ENCODE data around the gene TPM2.

Gene TPM2

DNA sequence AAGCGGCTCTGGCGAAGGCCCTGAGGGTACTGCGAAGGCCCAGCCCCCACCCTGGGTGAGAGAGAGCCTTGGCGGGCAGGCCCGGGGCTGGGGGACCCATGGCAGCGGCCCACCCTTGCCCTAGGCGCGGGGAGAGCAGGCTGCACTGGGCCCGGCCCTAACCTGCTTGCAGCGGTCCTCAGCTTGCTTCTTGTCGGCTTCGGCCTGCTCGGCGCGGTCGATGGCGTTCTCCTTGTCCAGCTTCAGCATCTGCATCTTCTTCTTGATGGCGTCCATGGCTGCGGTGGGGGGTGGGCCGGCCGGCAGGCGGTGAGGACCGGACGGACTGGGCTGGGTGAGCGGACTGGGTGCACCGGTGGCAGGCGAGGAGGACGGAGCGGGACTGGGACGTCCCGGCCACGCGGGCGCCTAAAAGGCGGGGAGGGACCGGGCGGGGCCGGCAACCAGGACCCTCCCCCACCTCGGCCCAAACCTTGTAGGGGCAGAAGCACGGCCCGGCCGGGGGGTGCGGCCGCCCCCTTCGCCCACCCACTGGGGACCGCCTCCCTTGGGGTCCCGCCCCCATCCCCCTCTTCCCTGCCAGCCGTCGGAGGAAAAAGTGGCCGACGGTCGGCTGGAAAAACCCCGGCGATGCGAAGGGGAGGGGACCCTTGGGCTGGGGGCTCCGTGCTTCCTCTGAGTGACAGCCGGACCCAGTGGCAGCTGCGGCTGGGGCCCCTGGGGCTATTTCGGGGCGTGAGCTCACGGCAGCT lies at the start of gene TPM2:
TPM2 (minus strand) TSS at position 384 of the 752 bp plus-strand sequence; CDS start at position 276, 108 bp downstream.
- no peaks in the 10 kb centered on the region for H3K27me3 ChIP-seq (ENCODE audit: control insufficient read depth in 5 of 5, insufficient read depth in 4 of 5, low read length in 5 of 5)
- H3K9me3 ChIP-seq (ENCODE audit: control insufficient read depth in 5 of 5, low read length in 5 of 5): no peaks in the 10 kb centered on the region
- H3K4me3 ChIP-seq (ENCODE audit: low read depth in 1 of 5, low read length in 5 of 5): peak within 1 kb of the TSS; percentile 58 to 76 (median 75)
- H3K27ac ChIP-seq (ENCODE audit: low read depth, low read length): peak within 1 kb of the TSS; percentile 81
- peaks cover 5 to 35% (median 30%) of the 10 kb centered on the region in 5 donors for H3K4me1 ChIP-seq (ENCODE audit: control insufficient read depth in 5 of 5, insufficient read depth in 5 of 5, low read length in 5 of 5)
- H3K9ac ChIP-seq (ENCODE audit: low read length in 5 of 5): peak within 1 kb of the TSS in 4 of 5 donors; percentile 61 to 76 (median 72)
- H3K36me3 ChIP-seq (ENCODE audit: control insufficient read depth in 5 of 5, insufficient read depth in 5 of 5, low read length in 5 of 5): peaks cover 0 to 13% (median 8%) of the 10 kb centered on the region in 5 donors

DNA sequence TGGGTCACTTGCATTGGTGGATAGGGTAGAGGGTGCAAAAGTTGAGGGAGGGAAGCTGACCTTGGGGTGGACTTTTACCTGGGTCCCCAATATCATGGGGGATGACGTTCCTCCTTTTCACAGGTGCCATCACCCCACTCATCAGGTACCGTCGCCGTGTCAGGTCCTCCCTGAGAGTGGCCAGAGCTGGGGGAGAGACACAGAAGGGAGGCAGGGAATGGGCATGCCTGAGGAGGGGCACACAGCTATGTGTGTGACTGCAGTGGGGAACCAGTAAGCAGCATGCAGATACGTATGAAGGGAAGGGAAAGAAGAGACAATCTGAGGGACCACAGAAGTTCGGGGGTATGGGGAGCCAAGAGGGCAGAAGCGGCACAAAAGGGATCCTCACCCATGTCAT lies 49.2 kb upstream of the TPM2 start:
- peaks cover 0 to 6% (median 1%) of the 10 kb centered on the region in 5 donors for H3K4me1 ChIP-seq (ENCODE audit: control insufficient read depth in 5 of 5, insufficient read depth in 5 of 5, low read length in 5 of 5)
- H3K36me3 ChIP-seq (ENCODE audit: control insufficient read depth in 5 of 5, insufficient read depth in 5 of 5, low read length in 5 of 5): peaks cover 23 to 95% (median 88%) of the 10 kb centered on the region in 5 donors
- H3K9me3 ChIP-seq (ENCODE audit: control insufficient read depth in 5 of 5, low read length in 5 of 5): no peaks in the 10 kb centered on the region
- H3K9ac ChIP-seq (ENCODE audit: low read length in 5 of 5): no peak overlapping the region
- no peaks in the 10 kb centered on the region for H3K27me3 ChIP-seq (ENCODE audit: control insufficient read depth in 5 of 5, insufficient read depth in 4 of 5, low read length in 5 of 5)
- H3K27ac ChIP-seq (ENCODE audit: low read depth, low read length): no peak overlapping the region
- H3K4me3 ChIP-seq (ENCODE audit: low read depth in 1 of 5, low read length in 5 of 5): no peak overlapping the region

GRCh38 chr9:35738186-35738585 lies 48.5 kb upstream of the TPM2 start:
- peaks cover 18 to 87% (median 81%) of the 10 kb centered on the region in 5 donors for H3K36me3 ChIP-seq (ENCODE audit: control insufficient read depth in 5 of 5, insufficient read depth in 5 of 5, low read length in 5 of 5)
- no peaks in the 10 kb centered on the region for H3K9me3 ChIP-seq (ENCODE audit: control insufficient read depth in 5 of 5, low read length in 5 of 5)
- H3K27ac ChIP-seq (ENCODE audit: low read depth, low read length): no peak overlapping the region
- no peaks in the 10 kb centered on the region for H3K27me3 ChIP-seq (ENCODE audit: control insufficient read depth in 5 of 5, insufficient read depth in 4 of 5, low read length in 5 of 5)
- H3K4me1 ChIP-seq (ENCODE audit: control insufficient read depth in 5 of 5, insufficient read depth in 5 of 5, low read length in 5 of 5): peaks cover 2 to 11% (median 8%) of the 10 kb centered on the region in 5 donors
- H3K9ac ChIP-seq (ENCODE audit: low read length in 5 of 5): no peak overlapping the region
- no peak overlapping the region for H3K4me3 ChIP-seq (ENCODE audit: low read depth in 1 of 5, low read length in 5 of 5)

DNA sequence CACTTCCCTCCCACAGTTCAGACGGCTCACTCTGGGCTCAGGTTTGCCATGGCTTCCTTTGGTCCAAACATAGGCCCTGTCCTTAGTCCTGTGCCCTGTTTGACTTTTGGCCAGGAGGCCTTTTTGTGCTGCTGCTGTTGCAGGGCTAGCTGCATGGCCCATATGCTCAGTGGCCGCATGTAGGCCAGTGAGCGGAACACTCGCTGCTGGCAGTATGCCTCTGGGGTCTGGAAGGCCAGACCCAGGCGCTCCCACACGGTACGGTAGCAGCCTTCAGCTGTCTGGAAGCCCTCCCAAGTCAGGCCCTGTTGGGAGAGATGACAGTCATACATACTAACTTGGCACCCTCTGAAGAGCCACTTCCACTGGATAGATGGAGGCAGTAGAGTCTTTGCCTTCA lies 47.4 kb upstream of the TPM2 start:
- no peak overlapping the region for H3K4me3 ChIP-seq (ENCODE audit: low read depth in 1 of 5, low read length in 5 of 5)
- no peaks in the 10 kb centered on the region for H3K27me3 ChIP-seq (ENCODE audit: control insufficient read depth in 5 of 5, insufficient read depth in 4 of 5, low read length in 5 of 5)
- H3K27ac ChIP-seq (ENCODE audit: low read depth, low read length): no peak overlapping the region
- peaks cover 6 to 18% (median 16%) of the 10 kb centered on the region in 5 donors for H3K4me1 ChIP-seq (ENCODE audit: control insufficient read depth in 5 of 5, insufficient read depth in 5 of 5, low read length in 5 of 5)
- peaks cover 12 to 78% (median 70%) of the 10 kb centered on the region in 5 donors for H3K36me3 ChIP-seq (ENCODE audit: control insufficient read depth in 5 of 5, insufficient read depth in 5 of 5, low read length in 5 of 5)
- no peak overlapping the region for H3K9ac ChIP-seq (ENCODE audit: low read length in 5 of 5)
- H3K9me3 ChIP-seq (ENCODE audit: control insufficient read depth in 5 of 5, low read length in 5 of 5): no peaks in the 10 kb centered on the region

- Histone ChIP-seq H3K9me3 (ENCODE audit: control insufficient read depth in 5 of 5, low read length in 5 of 5) (no peaks in the 10 kb centered on the region), H3K36me3 (ENCODE audit: control insufficient read depth in 5 of 5, insufficient read depth in 5 of 5, low read length in 5 of 5) (peaks cover 8 to 69% (median 62%) of the 10 kb centered on the region in 5 donors), H3K27me3 (ENCODE audit: control insufficient read depth in 5 of 5, insufficient read depth in 4 of 5, low read length in 5 of 5) (no peaks in the 10 kb centered on the region), H3K27ac (ENCODE audit: low read depth, low read length) (no peak overlapping the region), H3K4me3 (ENCODE audit: low read depth in 1 of 5, low read length in 5 of 5) (no peak overlapping the region), H3K9ac (ENCODE audit: low read length in 5 of 5) (no peak overlapping the region), H3K4me1 (ENCODE audit: control insufficient read depth in 5 of 5, insufficient read depth in 5 of 5, low read length in 5 of 5) (peaks cover 6 to 23% (median 19%) of the 10 kb centered on the region in 5 donors)
Observed at GRCh38 chr9:35736201-35736633, 46.5 kb upstream of the TPM2 start.

DNA sequence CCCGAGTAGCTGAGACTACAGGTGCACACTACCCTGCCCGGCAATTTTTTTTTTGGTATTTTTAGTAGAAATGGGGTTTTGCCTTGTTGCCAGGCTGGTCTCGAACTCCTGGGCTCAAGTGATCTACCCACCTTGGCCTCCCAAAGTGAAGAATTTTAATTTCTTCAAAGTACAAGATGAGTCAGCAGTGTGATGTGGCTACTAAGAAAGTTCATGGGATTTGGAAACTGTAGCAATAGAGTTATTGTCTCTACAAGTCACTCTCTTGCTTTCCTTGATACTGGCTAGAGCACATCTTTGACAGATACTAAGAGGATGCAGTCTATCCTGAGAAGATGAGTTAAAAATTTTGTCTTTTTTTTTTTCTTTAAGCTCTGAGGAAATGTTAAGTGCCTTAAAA lies 44.4 kb upstream of the TPM2 start:
- Histone ChIP-seq H3K27ac (ENCODE audit: low read depth, low read length) (peak overlapping the region; percentile 96), H3K27me3 (ENCODE audit: control insufficient read depth in 5 of 5, insufficient read depth in 4 of 5, low read length in 5 of 5) (no peaks in the 10 kb centered on the region), H3K36me3 (ENCODE audit: control insufficient read depth in 5 of 5, insufficient read depth in 5 of 5, low read length in 5 of 5) (peaks cover 8 to 48% (median 41%) of the 10 kb centered on the region in 5 donors), H3K9ac (ENCODE audit: low read length in 5 of 5) (peak overlapping the region in 2 of 5 donors; percentile 12 to 32), H3K4me3 (ENCODE audit: low read depth in 1 of 5, low read length in 5 of 5) (no peak overlapping the region), H3K4me1 (ENCODE audit: control insufficient read depth in 5 of 5, insufficient read depth in 5 of 5, low read length in 5 of 5) (peaks cover 21 to 44% (median 41%) of the 10 kb centered on the region in 5 donors), H3K9me3 (ENCODE audit: control insufficient read depth in 5 of 5, low read length in 5 of 5) (no peaks in the 10 kb centered on the region)

DNA sequence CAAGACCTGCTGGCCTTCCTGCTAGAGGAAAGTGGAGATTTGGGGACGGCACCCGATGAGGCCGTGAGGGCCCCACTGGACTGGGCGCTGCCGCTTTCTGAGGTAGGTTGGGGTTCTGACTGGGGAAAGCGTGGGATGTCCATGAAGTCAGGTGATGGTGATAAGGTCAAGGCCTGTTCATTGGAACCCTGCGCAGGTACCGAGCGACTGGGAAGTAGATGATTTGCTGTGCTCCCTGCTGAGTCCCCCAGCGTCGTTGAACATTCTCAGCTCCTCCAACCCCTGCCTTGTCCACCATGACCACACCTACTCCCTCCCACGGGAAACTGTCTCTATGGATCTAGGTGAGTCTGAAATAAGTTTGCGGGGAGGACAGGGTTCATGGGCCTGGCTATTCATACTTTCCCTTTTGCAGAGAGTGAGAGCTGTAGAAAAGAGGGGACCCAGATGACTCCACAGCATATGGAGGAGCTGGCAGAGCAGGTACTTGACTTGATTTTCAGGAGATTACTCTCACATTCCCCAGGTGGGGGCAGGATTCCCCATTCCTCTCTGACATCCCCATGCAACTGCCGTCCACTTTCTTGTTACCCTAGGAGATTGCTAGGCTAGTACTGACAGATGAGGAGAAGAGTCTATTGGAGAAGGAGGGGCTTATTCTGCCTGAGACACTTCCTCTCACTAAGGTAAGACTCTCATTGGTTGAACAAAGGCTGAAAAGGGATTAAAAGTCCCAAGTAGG lies 43.2 kb upstream of the TPM2 start:
- H3K9me3 ChIP-seq (ENCODE audit: control insufficient read depth in 5 of 5, low read length in 5 of 5): no peaks in the 10 kb centered on the region
- H3K27me3 ChIP-seq (ENCODE audit: control insufficient read depth in 5 of 5, insufficient read depth in 4 of 5, low read length in 5 of 5): no peaks in the 10 kb centered on the region
- H3K36me3 ChIP-seq (ENCODE audit: control insufficient read depth in 5 of 5, insufficient read depth in 5 of 5, low read length in 5 of 5): peaks cover 8 to 37% (median 30%) of the 10 kb centered on the region in 5 donors
- peak overlapping the region; percentile 96 for H3K27ac ChIP-seq (ENCODE audit: low read depth, low read length)
- H3K9ac ChIP-seq (ENCODE audit: low read length in 5 of 5): peak overlapping the region; percentile 90 to 99 (median 97)
- peak overlapping the region; percentile 81 to 92 (median 90) for H3K4me3 ChIP-seq (ENCODE audit: low read depth in 1 of 5, low read length in 5 of 5)
- peaks cover 30 to 56% (median 52%) of the 10 kb centered on the region in 5 donors for H3K4me1 ChIP-seq (ENCODE audit: control insufficient read depth in 5 of 5, insufficient read depth in 5 of 5, low read length in 5 of 5)

- peaks cover 37 to 62% (median 59%) of the 10 kb centered on the region in 5 donors for H3K4me1 ChIP-seq (ENCODE audit: control insufficient read depth in 5 of 5, insufficient read depth in 5 of 5, low read length in 5 of 5)
Observed at GRCh38 chr9:35732185-35732799, 42.6 kb upstream of the TPM2 start, which contains the start of the genes CREB3 and TLN1. CREB3 (plus strand) TSS chr9:35732666; CDS start chr9:35732773, 107 bp downstream. TLN1 (minus strand) TSS chr9:35732195; CDS start chr9:35725694, 6,501 bp downstream.

GRCh38 chr9:35731415-35732184 lies 41.9 kb upstream of the TPM2 start:
- peaks cover 38 to 69% (median 66%) of the 10 kb centered on the region in 5 donors for H3K4me1 ChIP-seq (ENCODE audit: control insufficient read depth in 5 of 5, insufficient read depth in 5 of 5, low read length in 5 of 5)
- no peaks in the 10 kb centered on the region for H3K27me3 ChIP-seq (ENCODE audit: control insufficient read depth in 5 of 5, insufficient read depth in 4 of 5, low read length in 5 of 5)
- peaks cover 8 to 23% (median 19%) of the 10 kb centered on the region in 5 donors for H3K36me3 ChIP-seq (ENCODE audit: control insufficient read depth in 5 of 5, insufficient read depth in 5 of 5, low read length in 5 of 5)

More at GRCh38 chr9:35732185-35732799, 42.6 kb upstream of the TPM2 start, which contains the start of the genes CREB3 and TLN1:
- H3K9ac ChIP-seq (ENCODE audit: low read length in 5 of 5): peak within 1 kb of the TSS; percentile 90 to 99 (median 97)
- H3K27ac ChIP-seq (ENCODE audit: low read depth, low read length): peak within 1 kb of the TSS; percentile 96
- peak within 1 kb of the TSS; percentile 81 to 92 (median 90) for H3K4me3 ChIP-seq (ENCODE audit: low read depth in 1 of 5, low read length in 5 of 5)
- no peaks in the 10 kb centered on the region for H3K27me3 ChIP-seq (ENCODE audit: control insufficient read depth in 5 of 5, insufficient read depth in 4 of 5, low read length in 5 of 5)
- H3K36me3 ChIP-seq (ENCODE audit: control insufficient read depth in 5 of 5, insufficient read depth in 5 of 5, low read length in 5 of 5): peaks cover 8 to 30% (median 26%) of the 10 kb centered on the region in 5 donors
- H3K9me3 ChIP-seq (ENCODE audit: control insufficient read depth in 5 of 5, low read length in 5 of 5): no peaks in the 10 kb centered on the region

More at GRCh38 chr9:35731415-35732184, 41.9 kb upstream of the TPM2 start:
- Histone ChIP-seq H3K4me3 (ENCODE audit: low read depth in 1 of 5, low read length in 5 of 5) (peak overlapping the region; percentile 72 to 92 (median 88)), H3K27ac (ENCODE audit: low read depth, low read length) (peak overlapping the region; percentile 96), H3K9ac (ENCODE audit: low read length in 5 of 5) (peak overlapping the region; percentile 90 to 98 (median 96)), H3K9me3 (ENCODE audit: control insufficient read depth in 5 of 5, low read length in 5 of 5) (no peaks in the 10 kb centered on the region)
